WERI-Rb-1 (cell line): ENCODE results near the gene PLEKHH3.

Experiments
- DNase-seq: peaks from one replicate; pipeline ENCODE4 v3.0.0-alpha.2; 2020
- H3K27ac ChIP-seq: fragments of 250-450 bp; sonication (Bioruptor Pico); 2 replicates; pipeline ENCODE4 v1.5.1; 2020; ENCODE audit warnings: mild to moderate bottlenecking, moderate library complexity
- H3K27me3 ChIP-seq: fragments of 250-450 bp; sonication (Bioruptor Pico); 2 replicates; pipeline ENCODE4 v1.5.1; 2021; ENCODE audit warnings: mild to moderate bottlenecking, low read depth, moderate library complexity; ENCODE audit not compliant: insufficient read depth, severe bottlenecking
- H3K36me3 ChIP-seq: fragments of 250-450 bp; sonication (Bioruptor Pico); 2 replicates; pipeline ENCODE4 v1.5.1; 2020; ENCODE audit warnings: mild to moderate bottlenecking, moderate library complexity
- H3K4me3 ChIP-seq: 2 replicates; pipeline ENCODE4 v1.5.1; 2011; ENCODE audit warnings: low read depth, mild to moderate bottlenecking, control low read depth, low read length
- H3K9me3 ChIP-seq: fragments of 250-450 bp; sonication (Bioruptor Pico); 2 replicates; pipeline ENCODE4 v1.5.1; 2021; ENCODE audit warnings: mild to moderate bottlenecking, moderate library complexity; ENCODE audit not compliant: severe bottlenecking
- TF ChIP-seq, protein P1 (sequence below): IDR thresholded peaks from 2 replicates; pipeline ENCODE4 v1.5.1; 2011; ENCODE audit warnings: low read depth, mild to moderate bottlenecking, control low read depth, inconsistent platforms, low read length

Gene PLEKHH3, protein sequence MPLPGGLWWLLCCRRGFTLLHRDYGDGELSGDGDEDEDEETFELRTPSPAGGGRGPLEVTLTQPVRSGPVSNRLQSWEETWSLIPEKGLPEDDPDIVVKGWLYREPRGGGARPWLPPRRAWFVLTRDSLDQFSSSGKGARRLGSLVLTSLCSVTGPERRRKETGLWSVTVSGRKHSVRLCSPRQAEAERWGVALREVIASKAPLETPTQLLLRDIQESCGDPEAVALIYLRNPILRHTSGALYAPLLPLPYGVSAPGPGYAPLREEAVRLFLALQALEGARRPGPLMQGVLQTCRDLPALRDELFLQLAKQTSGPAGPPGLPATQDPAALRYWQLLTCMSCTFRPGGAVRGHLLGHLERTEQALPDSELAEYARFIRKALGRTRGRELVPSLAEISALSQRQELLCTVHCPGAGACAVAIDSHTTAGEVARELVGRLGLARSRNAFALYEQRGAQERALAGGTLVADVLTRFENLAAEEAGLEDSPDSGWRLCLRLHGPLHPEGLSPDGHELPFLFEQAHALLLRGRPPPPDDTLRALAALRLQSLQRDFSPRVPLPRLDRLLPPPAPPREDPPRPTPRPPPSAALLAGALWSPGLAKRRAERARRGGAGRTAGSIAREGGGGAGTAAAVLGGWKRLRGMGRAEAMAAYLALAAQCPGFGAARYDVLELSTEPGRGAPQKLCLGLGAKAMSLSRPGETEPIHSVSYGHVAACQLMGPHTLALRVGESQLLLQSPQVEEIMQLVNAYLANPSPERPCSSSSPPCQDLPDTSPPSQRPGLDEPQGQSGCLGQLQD

DNA sequence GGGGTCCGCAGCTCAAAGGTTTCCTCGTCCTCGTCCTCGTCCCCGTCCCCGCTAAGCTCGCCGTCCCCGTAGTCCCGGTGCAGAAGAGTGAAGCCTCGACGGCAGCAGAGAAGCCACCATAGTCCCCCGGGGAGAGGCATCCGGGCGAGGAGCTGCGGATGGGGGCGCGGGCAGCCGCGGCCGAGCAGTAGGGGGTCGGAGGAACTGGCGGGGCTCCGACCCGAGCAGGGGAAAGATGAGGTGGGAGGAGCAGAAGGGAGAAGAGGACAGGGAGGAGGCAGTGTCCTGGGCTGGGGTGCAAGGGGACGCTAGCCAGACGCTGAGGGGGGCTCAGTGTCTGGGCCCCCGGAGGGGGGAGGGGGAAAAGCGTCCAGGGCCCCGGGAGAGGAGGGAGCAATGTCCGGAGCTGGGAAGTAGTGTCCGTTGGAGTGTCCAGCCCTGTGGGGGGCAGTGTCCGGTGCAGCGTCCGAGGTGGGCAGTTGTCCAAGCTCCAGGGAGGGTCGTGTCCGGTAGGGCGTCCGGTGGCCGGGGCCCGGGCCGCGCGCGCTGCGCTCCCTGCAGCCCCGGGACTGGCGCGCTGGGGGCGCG is at the start of gene PLEKHH3:
TSS of gene PLEKHH3 (minus strand) at position 571 of the 588 bp plus-strand sequence. CDS start at position 140, 431 bp downstream.
- Histone ChIP-seq H3K27ac (peak within 1 kb of the TSS; percentile 98), H3K27me3 (no peaks in the 10 kb centered on the region), H3K9me3 (no peaks in the 10 kb centered on the region), H3K36me3 (peaks cover 34% of the 10 kb centered on the region), H3K4me3 (peak within 1 kb of the TSS; percentile 96)
- DNase-seq, result no peak
- TF ChIP-seq, protein P1, sequence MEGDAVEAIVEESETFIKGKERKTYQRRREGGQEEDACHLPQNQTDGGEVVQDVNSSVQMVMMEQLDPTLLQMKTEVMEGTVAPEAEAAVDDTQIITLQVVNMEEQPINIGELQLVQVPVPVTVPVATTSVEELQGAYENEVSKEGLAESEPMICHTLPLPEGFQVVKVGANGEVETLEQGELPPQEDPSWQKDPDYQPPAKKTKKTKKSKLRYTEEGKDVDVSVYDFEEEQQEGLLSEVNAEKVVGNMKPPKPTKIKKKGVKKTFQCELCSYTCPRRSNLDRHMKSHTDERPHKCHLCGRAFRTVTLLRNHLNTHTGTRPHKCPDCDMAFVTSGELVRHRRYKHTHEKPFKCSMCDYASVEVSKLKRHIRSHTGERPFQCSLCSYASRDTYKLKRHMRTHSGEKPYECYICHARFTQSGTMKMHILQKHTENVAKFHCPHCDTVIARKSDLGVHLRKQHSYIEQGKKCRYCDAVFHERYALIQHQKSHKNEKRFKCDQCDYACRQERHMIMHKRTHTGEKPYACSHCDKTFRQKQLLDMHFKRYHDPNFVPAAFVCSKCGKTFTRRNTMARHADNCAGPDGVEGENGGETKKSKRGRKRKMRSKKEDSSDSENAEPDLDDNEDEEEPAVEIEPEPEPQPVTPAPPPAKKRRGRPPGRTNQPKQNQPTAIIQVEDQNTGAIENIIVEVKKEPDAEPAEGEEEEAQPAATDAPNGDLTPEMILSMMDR, result peak; percentile 27; the same call in 1 of the 2 replicates

GRCh38 chr17:42725143-42725542 is 48.3 kb upstream of the PLEKHH3 start:
- H3K27me3 ChIP-seq, result no peaks in the 10 kb centered on the region
- TF ChIP-seq, protein P1, result no peak
- no peak overlapping the region for H3K4me3 ChIP-seq
- no peak overlapping the region for H3K27ac ChIP-seq
- peaks cover 83% of the 10 kb centered on the region for H3K36me3 ChIP-seq
- no peak for DNase-seq
- no peaks in the 10 kb centered on the region for H3K9me3 ChIP-seq

DNA sequence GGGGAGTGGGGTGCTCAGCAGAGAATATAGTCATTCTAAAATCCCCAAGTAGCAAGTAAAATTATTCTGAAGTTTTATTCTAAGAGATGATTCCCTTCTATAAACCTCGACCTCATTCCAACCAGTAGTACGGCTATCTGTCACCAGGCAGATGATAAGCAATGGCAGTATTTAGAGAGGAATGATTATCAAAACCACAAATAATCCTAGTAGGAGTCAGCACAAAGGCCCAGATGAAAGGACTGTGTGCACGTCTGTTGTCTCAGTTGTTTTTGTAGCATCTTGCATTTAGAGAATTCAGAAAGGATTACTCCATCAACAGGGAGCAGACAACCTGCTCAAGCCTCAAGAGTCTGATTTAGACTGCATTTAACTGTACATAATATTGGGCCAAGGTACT is 46.8 kb upstream of the PLEKHH3 start:
- no peak overlapping the region for H3K27ac ChIP-seq
- TF ChIP-seq, protein P1, result no peak
- H3K4me3 ChIP-seq, result no peak overlapping the region
- DNase-seq, result no peak
- no peaks in the 10 kb centered on the region for H3K9me3 ChIP-seq
- H3K36me3 ChIP-seq, result peaks cover 89% of the 10 kb centered on the region
- no peaks in the 10 kb centered on the region for H3K27me3 ChIP-seq

DNA sequence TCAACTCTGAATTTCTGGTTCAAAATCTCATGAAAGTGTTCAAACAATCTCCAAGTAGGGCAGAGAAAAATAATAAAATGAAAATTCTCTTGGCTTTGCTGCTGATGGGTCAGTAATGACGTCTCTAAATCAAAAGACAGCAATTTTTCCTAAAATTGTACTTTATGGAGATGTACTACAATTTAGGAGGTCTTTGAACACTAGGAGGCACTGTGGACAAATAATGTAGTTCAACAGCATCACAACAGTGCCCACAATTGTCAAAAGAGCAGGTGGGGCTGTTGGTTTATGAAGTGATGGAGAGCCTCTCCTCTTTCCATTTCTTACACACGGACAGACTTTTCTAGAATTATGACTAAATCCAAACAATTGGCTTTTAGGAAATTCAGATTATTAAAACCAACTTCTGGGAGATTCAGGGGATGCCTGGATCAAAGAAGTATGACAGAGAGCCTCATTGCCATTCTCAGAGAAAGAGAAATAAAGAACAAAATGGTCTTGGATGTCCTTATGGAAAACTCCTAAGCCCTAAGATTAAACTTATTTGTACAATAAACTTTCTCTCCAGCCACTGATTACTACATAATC is 44.3 kb upstream of the PLEKHH3 start:
- DNase-seq, result peak; percentile 47
- Histone ChIP-seq H3K9me3 (no peaks in the 10 kb centered on the region), H3K27me3 (no peaks in the 10 kb centered on the region), H3K4me3 (no peak overlapping the region), H3K27ac (no peak overlapping the region), H3K36me3 (peaks cover 91% of the 10 kb centered on the region)
- TF ChIP-seq, protein P1, result peak; percentile 59; the same call in 1 of the 2 replicates

GRCh38 chr17:42709561-42709960 is 32.8 kb upstream of the PLEKHH3 start:
- TF ChIP-seq, protein P1, result no peak
- no peak for DNase-seq
- H3K27me3 ChIP-seq, result no peaks in the 10 kb centered on the region
- peaks cover 93% of the 10 kb centered on the region for H3K36me3 ChIP-seq
- H3K4me3 ChIP-seq, result no peak overlapping the region
- H3K27ac ChIP-seq, result no peak overlapping the region
- H3K9me3 ChIP-seq, result no peaks in the 10 kb centered on the region
